Astrocyte (in vitro differentiated cells and primary cell): ENCODE data around the gene TRAF7.
"Not testable (repeated sequence)": the region's sequence is repeated elsewhere in the genome, so short reads cannot be mapped to it uniquely, and the experiment has no call there.

ENCODE experiments used
- CTCF ChIP-seq: IDR thresholded peaks from 2 replicates; pipeline ENCODE4 v1.5.1; 2011; ENCODE audit warnings: low read depth, mild to moderate bottlenecking, inconsistent platforms, low read length, moderate library complexity; ENCODE audit not compliant: insufficient read depth
- EZH2 ChIP-seq: IDR thresholded peaks from 2 replicates; pipeline ENCODE4 v1.6.1; 2012; ENCODE audit warnings: mild to moderate bottlenecking, low read length, inconsistent platforms; ENCODE audit not compliant: insufficient read depth

GRCh38 chr16:2107121-2107790 is 48.3 kb upstream of the TRAF7 start:
- not testable (repeated sequence) for TF ChIP-seq CTCF, EZH2
